ENCODE measurements around the gene PPT2.
A peak's percentile ranks its signal among the peaks of the same experiment; 100 is the strongest.

PPT2 gene

DNA sequence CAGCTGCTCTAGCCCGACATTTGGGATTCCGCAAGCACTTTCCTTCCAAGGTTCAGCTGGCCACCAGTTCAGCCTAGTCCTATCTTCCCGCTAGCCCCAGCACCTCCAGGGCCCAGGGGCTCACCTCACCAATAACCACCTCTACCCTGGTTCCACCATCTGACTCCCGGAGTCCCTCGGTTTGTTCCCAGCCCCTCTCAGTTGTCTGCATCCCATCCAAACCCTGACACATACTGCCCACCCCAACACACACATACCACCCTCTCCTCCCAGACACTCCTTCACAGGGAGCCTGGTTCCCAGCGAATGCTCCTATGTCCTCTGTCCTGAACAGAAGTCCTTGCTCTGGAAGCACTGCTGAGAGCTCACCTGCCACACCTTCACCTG lies 45.2 kb upstream of the PPT2 start:
- peak overlapping the region; percentile 8 for H4K91ac ChIP-seq (ENCODE audit: low read depth, low read length, poor library complexity)
- H2BK120ac ChIP-seq (ENCODE audit: low read depth, low read length), result no peak overlapping the region
- H2AK5ac ChIP-seq (ENCODE audit: low read depth, low read length), result peak overlapping the region; percentile 30
- no peak overlapping the region for H3K4ac ChIP-seq (ENCODE audit: low read length)
- H4K8ac ChIP-seq (ENCODE audit: low read depth, low read length), result no peak overlapping the region
- no peak overlapping the region for H2AFZ ChIP-seq (ENCODE audit: low read length)
- no peak overlapping the region for H2BK5ac ChIP-seq (ENCODE audit: low read length)
- WGBS, 2 donors (ENCODE audit: extremely low coverage in 2 of 2, insufficient read length in 2 of 2, insufficient replicate concordance in 1 of 2), result no CpG with 5 or more reads among the region's 6 CpGs
- H3K9me3 ChIP-seq (replicated peaks in 1 of 2; ENCODE audit: control insufficient read depth in 2 of 2, insufficient read depth in 1 of 2, low read depth in 1 of 2, low read length in 2 of 2), result peaks cover 0 to 2% of the 10 kb centered on the region in 2 donors
- H3K18ac ChIP-seq (ENCODE audit: low read length), result peak overlapping the region; percentile 25
- H3K27me3 ChIP-seq (ENCODE audit: control insufficient read depth in 3 of 3, insufficient read depth in 3 of 3, low read depth in 1 of 3, low read length in 3 of 3), result peaks cover 0 to 16% (median 11%) of the 10 kb centered on the region in 3 experiments
- peak overlapping the region in 1 of 2 donors; percentile 22 for H3K4me3 ChIP-seq (ENCODE audit: low read length in 2 of 2)
- H3K27ac ChIP-seq (replicated peaks; ENCODE audit: low read length), result no peak overlapping the region
- no peak overlapping the region for H3K4me2 ChIP-seq (ENCODE audit: insufficient read depth, low read length, poor library complexity, severe bottlenecking)
- peaks cover 15 to 22% of the 10 kb centered on the region in 2 donors for H3K4me1 ChIP-seq (ENCODE audit: control insufficient read depth in 2 of 2, insufficient read depth in 1 of 2, low read depth in 1 of 2, low read length in 2 of 2)
- no peak overlapping the region for H3K23ac ChIP-seq (ENCODE audit: low read depth, low read length, poor library complexity)
- no peak overlapping the region for H3K14ac ChIP-seq (ENCODE audit: low read length)
- H3K9ac ChIP-seq (ENCODE audit: low read depth, low read length, poor library complexity), result no peak overlapping the region
- no peak for DNase-seq (ENCODE audit: low spot score)
- peak overlapping the region; percentile 24 for H2BK15ac ChIP-seq (ENCODE audit: low read length)
- no peaks in the 10 kb centered on the region for H3K79me1 ChIP-seq (ENCODE audit: low read depth, low read length)
- H2BK12ac ChIP-seq (ENCODE audit: low read length), result no peak overlapping the region
- H3K36me3 ChIP-seq (replicated peaks in 1 of 2; ENCODE audit: control insufficient read depth in 2 of 2, insufficient read depth in 2 of 2, low read length in 2 of 2), result peaks cover 0 to 7% of the 10 kb centered on the region in 2 donors

DNA sequence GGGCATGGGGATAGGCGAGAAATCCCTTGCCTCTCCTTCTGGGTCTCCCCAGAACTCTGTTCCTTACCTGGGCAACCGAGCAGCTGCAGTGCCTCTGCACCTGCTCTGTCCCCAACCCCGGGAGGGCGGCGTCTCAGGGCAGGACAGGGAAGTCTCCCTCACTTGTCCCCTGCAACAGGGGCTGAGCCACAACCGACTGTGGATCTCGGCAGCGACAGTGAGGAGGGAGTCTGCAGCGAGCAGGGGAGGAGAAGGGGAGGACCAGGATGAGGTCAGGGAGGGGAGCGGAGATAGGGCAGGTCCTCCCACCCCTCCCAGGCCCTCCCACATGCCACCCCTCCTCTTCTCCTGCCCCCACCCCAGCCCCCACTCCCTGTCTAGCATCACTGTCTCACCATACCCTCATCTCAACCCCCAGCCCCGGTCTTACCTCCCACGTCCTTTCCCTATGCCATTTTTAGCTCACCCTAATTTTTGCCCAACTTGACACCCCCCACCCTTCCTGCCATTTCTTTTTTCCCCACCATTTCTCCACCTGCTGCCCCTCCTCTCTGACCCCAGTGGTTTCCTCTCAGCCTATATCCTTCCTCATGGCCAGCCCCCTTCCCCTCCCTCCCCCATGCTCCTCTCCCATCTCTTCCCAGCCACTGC lies 44.7 kb upstream of the PPT2 start, which contains the start of gene TNXB:
Gene TNXB (minus strand): TSS at position 225 of the 651 bp plus-strand sequence. CDS start 11,140 bp downstream, outside the sequence.
- Histone ChIP-seq H3K9ac (ENCODE audit: low read depth, low read length, poor library complexity) (peak within 1 kb of the TSS; percentile 22), H3K79me1 (ENCODE audit: low read depth, low read length) (no peaks in the 10 kb centered on the region), H2BK120ac (ENCODE audit: low read depth, low read length) (no peak within 1 kb of the TSS), H3K27me3 (ENCODE audit: control insufficient read depth in 3 of 3, insufficient read depth in 3 of 3, low read depth in 1 of 3, low read length in 3 of 3) (peaks cover 0 to 16% (median 11%) of the 10 kb centered on the region in 3 experiments), H2BK12ac (ENCODE audit: low read length) (no peak within 1 kb of the TSS), H4K91ac (ENCODE audit: low read depth, low read length, poor library complexity) (peak within 1 kb of the TSS; percentile 8), H3K4me1 (ENCODE audit: control insufficient read depth in 2 of 2, insufficient read depth in 1 of 2, low read depth in 1 of 2, low read length in 2 of 2) (peaks cover 15 to 22% of the 10 kb centered on the region in 2 donors), H3K36me3 (replicated peaks in 1 of 2; ENCODE audit: control insufficient read depth in 2 of 2, insufficient read depth in 2 of 2, low read length in 2 of 2) (peaks cover 2 to 7% of the 10 kb centered on the region in 2 donors), H3K4me3 (ENCODE audit: low read length in 2 of 2) (peak within 1 kb of the TSS in 1 of 2 donors; percentile 22), H3K27ac (replicated peaks; ENCODE audit: low read length) (no peak within 1 kb of the TSS), H3K9me3 (replicated peaks in 1 of 2; ENCODE audit: control insufficient read depth in 2 of 2, insufficient read depth in 1 of 2, low read depth in 1 of 2, low read length in 2 of 2) (peaks cover 0 to 2% of the 10 kb centered on the region in 2 donors), H2BK5ac (ENCODE audit: low read length) (no peak within 1 kb of the TSS), H3K4me2 (ENCODE audit: insufficient read depth, low read length, poor library complexity, severe bottlenecking) (no peak within 1 kb of the TSS), H3K4ac (ENCODE audit: low read length) (no peak within 1 kb of the TSS), H3K18ac (ENCODE audit: low read length) (peak within 1 kb of the TSS; percentile 42), H2BK15ac (ENCODE audit: low read length) (peak within 1 kb of the TSS; percentile 24), H2AFZ (ENCODE audit: low read length) (peak within 1 kb of the TSS; percentile 15), H2AK5ac (ENCODE audit: low read depth, low read length) (peak within 1 kb of the TSS; percentile 30), H3K14ac (ENCODE audit: low read length) (peak within 1 kb of the TSS; percentile 47), H3K23ac (ENCODE audit: low read depth, low read length, poor library complexity) (peak within 1 kb of the TSS; percentile 17), H4K8ac (ENCODE audit: low read depth, low read length) (no peak within 1 kb of the TSS)
- no CpG with 5 or more reads among the region's 12 CpGs for WGBS, 2 donors (ENCODE audit: extremely low coverage in 2 of 2, insufficient read length in 2 of 2, insufficient replicate concordance in 1 of 2)
- DNase-seq (ENCODE audit: low spot score), result no peak

DNA sequence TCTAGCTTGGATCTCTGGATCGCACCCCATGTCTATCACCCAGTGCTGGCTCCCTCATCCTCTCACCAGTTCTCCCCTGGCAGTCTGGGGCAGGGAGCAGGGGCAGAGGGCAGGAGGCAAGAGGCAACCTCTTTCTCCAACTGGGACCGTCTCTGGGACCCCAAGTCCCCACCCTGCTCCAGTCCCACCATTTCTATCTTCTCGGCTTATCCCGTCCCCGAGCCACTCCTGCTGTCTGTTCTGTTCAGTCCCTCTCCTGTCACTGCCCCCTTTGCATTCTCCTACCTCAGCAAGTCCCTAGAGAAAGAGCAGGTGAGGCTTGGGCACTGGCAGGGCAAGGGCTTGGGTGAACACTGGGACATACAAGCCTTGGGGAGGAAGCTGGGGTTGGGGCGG lies 44.2 kb upstream of the PPT2 start:
- no peak overlapping the region for H3K27ac ChIP-seq (replicated peaks; ENCODE audit: low read length)
- peaks cover 0 to 16% (median 11%) of the 10 kb centered on the region in 3 experiments for H3K27me3 ChIP-seq (ENCODE audit: control insufficient read depth in 3 of 3, insufficient read depth in 3 of 3, low read depth in 1 of 3, low read length in 3 of 3)
- no peak overlapping the region for H2BK15ac ChIP-seq (ENCODE audit: low read length)
- H4K8ac ChIP-seq (ENCODE audit: low read depth, low read length), result no peak overlapping the region
- peaks cover 15 to 22% of the 10 kb centered on the region in 2 donors for H3K4me1 ChIP-seq (ENCODE audit: control insufficient read depth in 2 of 2, insufficient read depth in 1 of 2, low read depth in 1 of 2, low read length in 2 of 2)
- H2AFZ ChIP-seq (ENCODE audit: low read length), result no peak overlapping the region
- H2BK12ac ChIP-seq (ENCODE audit: low read length), result no peak overlapping the region
- peaks cover 0 to 2% of the 10 kb centered on the region in 2 donors for H3K9me3 ChIP-seq (replicated peaks in 1 of 2; ENCODE audit: control insufficient read depth in 2 of 2, insufficient read depth in 1 of 2, low read depth in 1 of 2, low read length in 2 of 2)
- H4K91ac ChIP-seq (ENCODE audit: low read depth, low read length, poor library complexity), result no peak overlapping the region
- H3K18ac ChIP-seq (ENCODE audit: low read length), result no peak overlapping the region
- H3K79me1 ChIP-seq (ENCODE audit: low read depth, low read length), result no peaks in the 10 kb centered on the region
- no peak for DNase-seq (ENCODE audit: low spot score)
- no peak overlapping the region for H2BK5ac ChIP-seq (ENCODE audit: low read length)
- H3K14ac ChIP-seq (ENCODE audit: low read length), result peak overlapping the region; percentile 47
- H3K23ac ChIP-seq (ENCODE audit: low read depth, low read length, poor library complexity), result peak overlapping the region; percentile 17
- H3K4me2 ChIP-seq (ENCODE audit: insufficient read depth, low read length, poor library complexity, severe bottlenecking), result no peak overlapping the region
- peaks cover 4 to 9% of the 10 kb centered on the region in 2 donors for H3K36me3 ChIP-seq (replicated peaks in 1 of 2; ENCODE audit: control insufficient read depth in 2 of 2, insufficient read depth in 2 of 2, low read length in 2 of 2)
- H3K9ac ChIP-seq (ENCODE audit: low read depth, low read length, poor library complexity), result peak overlapping the region; percentile 8
- WGBS, 2 donors (ENCODE audit: extremely low coverage in 2 of 2, insufficient read length in 2 of 2, insufficient replicate concordance in 1 of 2), result no CpG with 5 or more reads among the region's 6 CpGs
- no peak overlapping the region for H3K4ac ChIP-seq (ENCODE audit: low read length)
- H2BK120ac ChIP-seq (ENCODE audit: low read depth, low read length), result no peak overlapping the region
- no peak overlapping the region for H2AK5ac ChIP-seq (ENCODE audit: low read depth, low read length)
- H3K4me3 ChIP-seq (ENCODE audit: low read length in 2 of 2), result no peak overlapping the region

DNA sequence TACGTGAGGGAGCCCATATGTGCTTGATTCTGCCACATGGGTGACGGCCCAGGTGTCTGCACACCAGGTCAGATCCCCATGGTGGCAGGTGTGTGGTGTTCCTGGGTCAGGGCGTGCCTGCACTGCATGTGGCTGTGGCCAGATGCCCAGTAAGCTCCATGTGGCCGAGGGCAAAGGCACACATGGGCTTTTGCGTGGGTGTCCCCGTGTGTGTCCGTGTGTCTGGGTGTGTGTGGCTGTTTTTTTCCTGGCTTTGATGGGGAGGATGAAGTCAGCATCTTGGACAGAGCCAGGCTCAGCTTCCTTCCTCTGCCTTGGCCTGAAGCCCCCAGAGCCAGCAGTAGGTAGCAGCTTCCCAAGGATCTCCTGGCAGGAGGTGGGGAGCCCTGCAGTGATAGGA lies 43.3 kb upstream of the PPT2 start:
- WGBS, 2 donors (ENCODE audit: extremely low coverage in 2 of 2, insufficient read length in 2 of 2, insufficient replicate concordance in 1 of 2), result no CpG with 5 or more reads among the region's 7 CpGs
- Histone ChIP-seq H3K9me3 (replicated peaks in 1 of 2; ENCODE audit: control insufficient read depth in 2 of 2, insufficient read depth in 1 of 2, low read depth in 1 of 2, low read length in 2 of 2) (peaks cover 0 to 2% of the 10 kb centered on the region in 2 donors), H2AK5ac (ENCODE audit: low read depth, low read length) (no peak overlapping the region), H2BK120ac (ENCODE audit: low read depth, low read length) (no peak overlapping the region), H3K14ac (ENCODE audit: low read length) (no peak overlapping the region), H3K4me2 (ENCODE audit: insufficient read depth, low read length, poor library complexity, severe bottlenecking) (no peak overlapping the region), H3K79me1 (ENCODE audit: low read depth, low read length) (no peaks in the 10 kb centered on the region), H2BK12ac (ENCODE audit: low read length) (no peak overlapping the region), H3K18ac (ENCODE audit: low read length) (no peak overlapping the region), H3K27ac (replicated peaks; ENCODE audit: low read length) (no peak overlapping the region), H3K4me1 (ENCODE audit: control insufficient read depth in 2 of 2, insufficient read depth in 1 of 2, low read depth in 1 of 2, low read length in 2 of 2) (peaks cover 15 to 22% of the 10 kb centered on the region in 2 donors), H3K4me3 (ENCODE audit: low read length in 2 of 2) (no peak overlapping the region), H2AFZ (ENCODE audit: low read length) (no peak overlapping the region), H4K8ac (ENCODE audit: low read depth, low read length) (no peak overlapping the region), H2BK5ac (ENCODE audit: low read length) (no peak overlapping the region), H3K23ac (ENCODE audit: low read depth, low read length, poor library complexity) (no peak overlapping the region), H2BK15ac (ENCODE audit: low read length) (no peak overlapping the region), H3K27me3 (ENCODE audit: control insufficient read depth in 3 of 3, insufficient read depth in 3 of 3, low read depth in 1 of 3, low read length in 3 of 3) (peaks cover 0 to 16% (median 11%) of the 10 kb centered on the region in 3 experiments), H4K91ac (ENCODE audit: low read depth, low read length, poor library complexity) (no peak overlapping the region), H3K4ac (ENCODE audit: low read length) (no peak overlapping the region), H3K36me3 (replicated peaks in 1 of 2; ENCODE audit: control insufficient read depth in 2 of 2, insufficient read depth in 2 of 2, low read length in 2 of 2) (peaks cover 11% of the 10 kb centered on the region in 2 donors), H3K9ac (ENCODE audit: low read depth, low read length, poor library complexity) (no peak overlapping the region)
- no peak for DNase-seq (ENCODE audit: low spot score)
